ENCODE results near the gene GPR17.

The GPR17 gene

GRCh38 chr2:127623388-127624319 is 22.3 kb upstream of the GPR17 start:
- CTCF ChIA-PET = no interaction called here

DNA sequence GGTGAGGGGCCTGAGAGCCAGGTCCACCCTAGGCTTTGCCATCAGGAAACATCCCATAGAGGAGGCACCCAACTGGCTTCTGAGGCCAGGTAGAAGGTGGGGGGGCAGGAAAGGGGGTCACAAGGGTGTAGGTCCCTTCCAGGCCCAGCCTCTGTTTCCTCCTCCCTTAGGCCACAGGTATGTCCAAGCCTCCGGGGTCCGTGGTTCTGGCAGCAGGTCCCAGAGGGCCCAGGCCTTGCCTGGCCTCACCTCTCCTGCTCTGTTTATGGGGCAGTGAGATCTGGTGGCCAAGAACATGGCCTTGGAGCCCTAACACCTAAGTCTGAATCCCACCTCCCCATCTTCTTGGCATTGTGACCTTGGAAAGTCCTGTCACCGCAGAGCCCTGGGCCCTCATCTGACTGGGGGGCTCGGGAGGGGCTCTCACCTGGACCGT is 21.6 kb upstream of the GPR17 start:
- H3K4me3 ChIP-seq (ENCODE audit: low read depth, low read length) = no peak overlapping the region
- ChIA-PET POLR2A (no interaction called here), CTCF (no interaction called here)
- TF ChIP-seq CTCF (IDR thresholded peaks at IDR 0.05; ENCODE audit: insufficient read depth, low read length, missing control alignments) = no peak
- DNase-seq (ENCODE audit: low read depth, low spot score) = no peak

More at GRCh38 chr2:127623388-127624319, 22.3 kb upstream of the GPR17 start:
- TF ChIP-seq CTCF (IDR thresholded peaks at IDR 0.05; ENCODE audit: insufficient read depth, low read length, missing control alignments) = no peak
- H3K4me3 ChIP-seq (ENCODE audit: low read depth, low read length) = no peak overlapping the region
- DNase-seq (ENCODE audit: low read depth, low spot score) = no peak
- POLR2A ChIA-PET = interaction anchor here (0.8 kb wide), 1 partner anchor 115 kb away, joined by 3 read pairs; no protein-coding TSS in a partner anchor

GRCh38 chr2:127624756-127625571 is 21.0 kb upstream of the GPR17 start:
- CTCF ChIA-PET = no interaction called here
- DNase-seq (ENCODE audit: low read depth, low spot score) = no peak

DNA sequence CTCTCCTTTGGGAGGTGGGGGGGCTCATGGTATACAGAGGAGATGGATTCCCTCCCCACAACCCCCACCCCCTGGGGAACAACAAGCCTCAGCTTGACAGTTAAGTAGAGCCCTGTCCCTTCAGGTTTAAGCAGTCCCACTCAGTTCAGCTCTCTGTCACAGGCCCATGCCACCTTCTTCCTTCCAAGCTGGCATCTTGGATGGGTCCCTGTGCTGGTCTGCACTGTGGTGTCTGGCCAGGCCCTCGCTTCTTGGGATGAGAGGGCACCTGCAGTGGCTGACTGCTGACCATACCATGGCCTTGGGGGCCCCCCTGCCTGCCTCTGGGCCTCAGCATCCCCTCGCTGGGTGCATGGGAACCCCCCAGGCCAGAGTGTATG is 20.4 kb upstream of the GPR17 start:
- ChIA-PET CTCF (interaction anchor here (1.1 to 1.6 kb wide), 2 partner anchors 11 to 25 kb away, joined by 4 read pairs; no protein-coding TSS in a partner anchor), POLR2A (no interaction called here)
- no peak overlapping the region for H3K4me3 ChIP-seq (ENCODE audit: low read depth, low read length)
- TF ChIP-seq CTCF (IDR thresholded peaks at IDR 0.05; ENCODE audit: insufficient read depth, low read length, missing control alignments) = no peak
- no peak for DNase-seq (ENCODE audit: low read depth, low spot score)

More at GRCh38 chr2:127624756-127625571, 21.0 kb upstream of the GPR17 start:
- TF ChIP-seq CTCF (IDR thresholded peaks at IDR 0.05; ENCODE audit: insufficient read depth, low read length, missing control alignments) = no peak
- H3K4me3 ChIP-seq (ENCODE audit: low read depth, low read length) = no peak overlapping the region
- POLR2A ChIA-PET = no interaction called here

DNA sequence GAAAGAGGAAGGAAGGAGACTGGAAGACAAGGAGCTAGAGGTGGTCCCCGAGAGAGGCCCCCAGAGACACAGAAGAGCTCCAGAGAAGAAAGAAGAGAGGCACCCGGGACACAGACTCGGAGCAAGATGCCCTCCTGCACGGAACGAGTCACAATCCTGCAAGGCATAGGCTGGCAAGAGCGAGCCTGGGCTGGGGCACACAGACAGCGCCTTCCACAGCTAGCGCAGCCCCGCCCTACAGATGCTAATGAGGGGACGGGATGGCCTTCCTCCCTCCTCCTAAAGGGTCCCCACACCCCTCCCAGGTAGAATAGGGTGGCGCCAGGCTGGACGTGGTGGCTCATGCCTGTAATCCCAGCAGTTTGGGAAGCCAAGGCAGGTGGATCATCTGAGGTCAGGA is 19.8 kb upstream of the GPR17 start:
- no peak for TF ChIP-seq CTCF (IDR thresholded peaks at IDR 0.05; ENCODE audit: insufficient read depth, low read length, missing control alignments)
- no peak overlapping the region for H3K4me3 ChIP-seq (ENCODE audit: low read depth, low read length)
- ChIA-PET CTCF (interaction anchor here (1.1 to 1.6 kb wide), 2 partner anchors 11 to 24 kb away, joined by 4 read pairs; no protein-coding TSS in a partner anchor), POLR2A (no interaction called here)
- no peak for DNase-seq (ENCODE audit: low read depth, low spot score)

All from AG04449 (cell line).